ENCODE data around the gene CRISPLD2. TPM values are rescaled to one million over a fixed set of nuclear protein-coding genes. Genes with fewer than 3 reads are reported as not detected.

CRISPLD2 gene
- total RNA-seq, 4 donors from 2014 or later: 99.9 to 450 (median 407) TPM

DNA sequence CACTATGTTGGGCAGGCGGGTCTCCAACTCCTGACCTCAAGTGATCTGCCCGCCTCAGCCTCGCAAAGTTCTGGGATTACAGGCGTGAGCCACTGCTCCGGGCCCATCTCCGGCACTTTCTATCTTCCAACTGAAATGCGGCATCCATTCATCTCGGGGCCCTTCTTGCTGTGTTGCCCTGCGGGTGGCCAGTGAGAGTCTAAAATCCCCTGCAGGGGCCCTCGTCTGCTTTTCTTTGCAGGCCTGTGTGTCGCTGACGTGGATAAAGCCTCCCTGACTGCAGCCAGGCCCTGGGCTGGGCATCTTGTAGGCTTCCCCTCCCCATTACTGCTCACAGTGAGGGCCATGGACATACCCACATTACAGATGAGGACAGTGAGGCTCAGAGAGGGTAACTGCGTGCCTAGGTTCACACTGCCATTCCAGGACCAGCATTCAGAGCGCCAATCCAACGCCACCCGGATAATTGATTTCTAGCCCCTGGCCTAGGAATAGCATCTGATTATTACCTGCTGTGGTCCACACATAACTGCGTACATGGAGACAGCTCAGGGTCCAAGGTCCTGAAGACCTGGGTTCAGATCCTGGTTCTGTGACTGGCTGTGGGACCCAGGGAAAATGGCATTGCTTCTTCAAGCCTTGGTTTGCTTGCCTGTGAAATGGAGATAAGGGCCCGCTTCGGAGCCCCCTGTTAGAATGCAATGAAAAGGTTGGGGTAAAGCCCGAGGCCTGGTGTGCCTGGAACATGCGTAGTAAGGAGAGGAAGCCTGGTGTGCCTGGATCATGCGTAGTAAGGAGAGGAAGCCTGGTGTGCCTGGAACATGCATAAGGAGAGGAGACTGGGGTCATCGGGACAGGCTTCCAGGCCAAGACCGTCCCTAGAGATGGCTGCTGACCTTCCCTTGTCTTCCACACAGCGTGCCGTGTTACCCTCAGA lies 25.0 kb downstream of the CRISPLD2 start:
- TF ChIP-seq, protein P1, sequence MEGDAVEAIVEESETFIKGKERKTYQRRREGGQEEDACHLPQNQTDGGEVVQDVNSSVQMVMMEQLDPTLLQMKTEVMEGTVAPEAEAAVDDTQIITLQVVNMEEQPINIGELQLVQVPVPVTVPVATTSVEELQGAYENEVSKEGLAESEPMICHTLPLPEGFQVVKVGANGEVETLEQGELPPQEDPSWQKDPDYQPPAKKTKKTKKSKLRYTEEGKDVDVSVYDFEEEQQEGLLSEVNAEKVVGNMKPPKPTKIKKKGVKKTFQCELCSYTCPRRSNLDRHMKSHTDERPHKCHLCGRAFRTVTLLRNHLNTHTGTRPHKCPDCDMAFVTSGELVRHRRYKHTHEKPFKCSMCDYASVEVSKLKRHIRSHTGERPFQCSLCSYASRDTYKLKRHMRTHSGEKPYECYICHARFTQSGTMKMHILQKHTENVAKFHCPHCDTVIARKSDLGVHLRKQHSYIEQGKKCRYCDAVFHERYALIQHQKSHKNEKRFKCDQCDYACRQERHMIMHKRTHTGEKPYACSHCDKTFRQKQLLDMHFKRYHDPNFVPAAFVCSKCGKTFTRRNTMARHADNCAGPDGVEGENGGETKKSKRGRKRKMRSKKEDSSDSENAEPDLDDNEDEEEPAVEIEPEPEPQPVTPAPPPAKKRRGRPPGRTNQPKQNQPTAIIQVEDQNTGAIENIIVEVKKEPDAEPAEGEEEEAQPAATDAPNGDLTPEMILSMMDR (IDR thresholded peaks at IDR 0.05): no peak
- DNase-seq (ENCODE audit: low spot score) (no peak), ATAC-seq (ENCODE audit: low FRiP score) (no peak)

DNA sequence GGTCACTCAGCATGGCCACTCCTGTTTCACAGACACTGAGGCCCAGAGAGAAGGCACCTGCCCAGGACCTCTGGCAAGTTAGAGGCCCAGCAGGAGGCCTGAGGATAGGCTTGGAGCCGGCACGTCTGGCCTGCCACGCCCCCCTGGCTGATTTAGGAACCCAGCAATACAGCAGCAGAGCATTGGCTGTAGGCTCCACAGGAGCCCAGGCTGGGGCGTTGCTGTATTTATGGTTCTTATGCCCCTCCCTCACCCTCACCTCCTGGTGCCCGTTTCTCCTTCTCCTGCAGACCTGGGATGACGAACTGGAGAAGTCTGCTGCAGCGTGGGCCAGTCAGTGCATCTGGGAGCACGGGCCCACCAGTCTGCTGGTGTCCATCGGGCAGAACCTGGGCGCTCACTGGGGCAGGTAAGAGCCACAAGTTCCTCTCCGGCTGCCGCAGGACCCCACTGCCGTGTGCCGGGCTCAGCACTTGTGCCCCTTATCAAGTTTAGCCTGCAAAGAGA lies 25.8 kb downstream of the CRISPLD2 start:
- no peak for DNase-seq (ENCODE audit: low spot score)
- TF ChIP-seq, protein P1 (IDR thresholded peaks at IDR 0.05): no peak
- ATAC-seq (ENCODE audit: low FRiP score): no peak

GRCh38 chr16:84847564-84848355 lies 28.0 kb downstream of the CRISPLD2 start:
- ATAC-seq (ENCODE audit: low FRiP score) (no peak), DNase-seq (ENCODE audit: low spot score) (no peak)
- TF ChIP-seq, protein P1 (IDR thresholded peaks at IDR 0.05): no peak

- TF ChIP-seq, protein P1 (IDR thresholded peaks at IDR 0.05): no peak
- ATAC-seq (ENCODE audit: low FRiP score): no peak
- no peak for DNase-seq (ENCODE audit: low spot score)
Measured at GRCh38 chr16:84848986-84849634, 29.3 kb downstream of the CRISPLD2 start.

GRCh38 chr16:84849751-84850150 lies 30.0 kb downstream of the CRISPLD2 start:
- TF ChIP-seq, protein P1 (IDR thresholded peaks at IDR 0.05): no peak
- ATAC-seq (ENCODE audit: low FRiP score) (no peak), DNase-seq (ENCODE audit: low spot score) (no peak)

- no peak for ATAC-seq (ENCODE audit: low FRiP score)
Measured at GRCh38 chr16:84850714-84851113, 30.9 kb downstream of the CRISPLD2 start.

More at GRCh38 chr16:84850714-84851113, 30.9 kb downstream of the CRISPLD2 start:
- DNase-seq (ENCODE audit: low spot score): no peak
- TF ChIP-seq, protein P1 (IDR thresholded peaks at IDR 0.05): no peak
